Liver (tissue), 9 donors: ENCODE data around the gene SMCO4. TPM values are rescaled to one million over a fixed set of nuclear protein-coding genes. Genes with fewer than 3 reads are reported as not detected.

Experiments
- DNase-seq: peaks from one replicate; pipeline ENCODE4 v3.0.0-alpha.2; 2017; ENCODE audit warnings: low spot score
- H3K27ac ChIP-seq, 2 donors: one replicate each; pipeline ENCODE4 v1.7.0; 2013; ENCODE audit warnings: inconsistent platforms in 2 of 2, low read length in 2 of 2, control low read depth in 1 of 2, low read depth in 1 of 2, mild to moderate bottlenecking in 1 of 2
- H3K27me3 ChIP-seq, 4 donors: one replicate each; pipeline versions ENCODE4 v1.6.1 to v1.7.0; 2013; ENCODE audit warnings: low read length in 3 of 4, inconsistent platforms in 1 of 4, mild to moderate bottlenecking in 1 of 4, moderate library complexity in 1 of 4; ENCODE audit not compliant: control insufficient read depth in 4 of 4, insufficient read depth in 4 of 4
- H3K36me3 ChIP-seq, 4 donors: one replicate each; pipeline versions ENCODE4 v1.6.1 to v1.7.0; 2013; ENCODE audit warnings: low read length in 3 of 4, mild to moderate bottlenecking in 3 of 4, low read depth in 1 of 4, moderate library complexity in 1 of 4; ENCODE audit not compliant: control insufficient read depth in 4 of 4, insufficient read depth in 3 of 4
- H3K4me1 ChIP-seq, 4 donors: one replicate each; pipeline versions ENCODE4 v1.6.1 to v1.7.0; 2013; ENCODE audit warnings: low read length in 3 of 4, mild to moderate bottlenecking in 3 of 4, moderate library complexity in 1 of 4; ENCODE audit not compliant: control insufficient read depth in 4 of 4, insufficient read depth in 4 of 4
- H3K4me3 ChIP-seq, 3 donors: one replicate each; pipeline versions ENCODE4 v1.6.1 to v1.7.0; 2013; ENCODE audit warnings: low read length in 3 of 3, control low read depth in 1 of 3, low read depth in 1 of 3, mild to moderate bottlenecking in 1 of 3
- H3K9ac ChIP-seq, 2 donors: one replicate each; pipeline ENCODE4 v1.7.0; 2013; ENCODE audit warnings: low read length in 2 of 2, mild to moderate bottlenecking in 2 of 2, moderate library complexity in 2 of 2, control low read depth in 1 of 2, low read depth in 1 of 2
- H3K9me3 ChIP-seq, 4 donors: one replicate each; pipeline versions ENCODE4 v1.6.1 to v1.7.0; 2013; ENCODE audit warnings: low read length in 3 of 4; ENCODE audit not compliant: control insufficient read depth in 4 of 4
- ATF3 ChIP-seq: IDR thresholded peaks from 2 replicates; pipeline ENCODE4 v1.6.1; 2016; ENCODE audit warnings: antibody characterized with exemption
- EGR1 ChIP-seq, 2 donors: IDR thresholded peaks; 2 replicates each; pipeline ENCODE4 v1.6.1; 2016 to 2018; ENCODE audit warnings: antibody characterized with exemption in 2 of 2, low read depth in 2 of 2
- FOXA1 ChIP-seq: IDR thresholded peaks from 2 replicates; pipeline ENCODE4 v1.6.1; 2016; ENCODE audit warnings: antibody characterized with exemption
- GABPA ChIP-seq, 2 donors: IDR thresholded peaks in 1 of 2; conservative IDR thresholded peaks in 1 of 2; 2 replicates each; pipeline ENCODE4 v1.6.1; 2016; ENCODE audit warnings: antibody characterized with exemption in 2 of 2, mild to moderate bottlenecking in 1 of 2, moderate library complexity in 1 of 2
- HNF4A ChIP-seq, 2 donors: conservative IDR thresholded peaks; 2 replicates each; pipeline ENCODE4 v1.6.1; 2016; ENCODE audit warnings: antibody characterized with exemption in 2 of 2, mild to moderate bottlenecking in 2 of 2
- JUND ChIP-seq, 2 donors: IDR thresholded peaks; 2 replicates each; pipeline ENCODE4 v1.6.1; 2016; ENCODE audit warnings: antibody characterized with exemption in 2 of 2
- MAX ChIP-seq: IDR thresholded peaks from 2 replicates; pipeline ENCODE4 v1.6.1; 2016; ENCODE audit warnings: antibody characterized with exemption
- NR2F2 ChIP-seq: IDR thresholded peaks from 2 replicates; pipeline ENCODE4 v1.6.1; 2016; ENCODE audit warnings: antibody characterized with exemption
- RAD21 ChIP-seq, 2 donors: IDR thresholded peaks; 2 replicates each; pipeline ENCODE4 v1.6.1; 2016; ENCODE audit warnings: antibody characterized with exemption in 2 of 2, mild to moderate bottlenecking in 2 of 2
- RXRA ChIP-seq, 2 donors: IDR thresholded peaks; 2 replicates each; pipeline ENCODE4 v1.6.1; 2017 to 2018; ENCODE audit warnings: antibody characterized with exemption in 2 of 2, mild to moderate bottlenecking in 1 of 2
- SP1 ChIP-seq: IDR thresholded peaks from 2 replicates; pipeline ENCODE4 v1.6.1; 2018; ENCODE audit warnings: antibody characterized with exemption, mild to moderate bottlenecking
- TAF1 ChIP-seq: conservative IDR thresholded peaks from 2 replicates; pipeline ENCODE4 v1.6.1; 2016; ENCODE audit warnings: antibody characterized with exemption, mild to moderate bottlenecking
- YY1 ChIP-seq: IDR thresholded peaks from 2 replicates; pipeline ENCODE4 v1.6.1; 2016; ENCODE audit warnings: antibody characterized with exemption, mild to moderate bottlenecking
- ZBTB33 ChIP-seq: IDR thresholded peaks from 2 replicates; pipeline ENCODE4 v1.6.1; 2016; ENCODE audit warnings: antibody characterized with exemption
- WGBS: extraction: QIAGEN DNeasy Blood & Tissue Kit; methylation state at CpG from one replicate; pipeline ENCODE4 v1.1.7; 2013; 5-methylcytosine and 5-hydroxymethylcytosine counted together
- polyA plus RNA-seq, 2 donors: library from polyadenylated mRNA; stranded (reverse) in 1 of 2; unstranded in 1 of 2; fragments of 200-250 nt in 1 of 2; fragments of >200 nt in 1 of 2; fragmentation: Nextera tagmentation in 1 of 2; extraction: Ambion mirVana in 1 of 2; gene quantifications; one replicate each; pipeline versions ENCODE4 v1.2.1 to v1.2.3, GENCODE V29; 2013 to 2015
- total RNA-seq, 2 donors: library from RNA; depleted of rRNA; stranded (reverse); fragments of >200 nt; gene quantifications; one replicate each; pipeline ENCODE4 v1.2.3, GENCODE V29; 2014
- donor health status: healthy.
- donor health status: healthy.
- donor health status: healthy.
- donor health status: healthy.
- donor health status: healthy.

The SMCO4 gene
- total and polyA plus RNA-seq, 4 donors, result 21.2 to 98.8 (median 47.9) TPM

GRCh38 chr11:93532806-93533205 lies 10.4 kb downstream of the SMCO4 start:
- WGBS, result 92% methylated on average over 5 of the region's 5 CpGs

GRCh38 chr11:93532281-93532789 lies 10.9 kb downstream of the SMCO4 start:
- H3K4me1 ChIP-seq, result peaks cover 14 to 86% (median 55%) of the 10 kb centered on the region in 4 donors
- H3K36me3 ChIP-seq, result no peaks in the 10 kb centered on the region
- no peak overlapping the region for H3K9ac ChIP-seq
- H3K9me3 ChIP-seq, result no peaks in the 10 kb centered on the region
- H3K27ac ChIP-seq, result peak overlapping the region; percentile 21 to 30
- DNase-seq, result no peak
- H3K4me3 ChIP-seq, result no peak overlapping the region
- TF ChIP-seq YY1 (no peak), RXRA (IDR thresholded peaks at IDR 0.05) (no peak), FOXA1 (no peak), ATF3 (no peak), JUND (IDR thresholded peaks at IDR 0.05) (no peak), TAF1 (no peak), EGR1 (IDR thresholded peaks at IDR 0.05; ENCODE audit: low read depth in 2 of 2) (no peak), MAX (no peak), NR2F2 (no peak), ZBTB33 (no peak), HNF4A (conservative IDR thresholded peaks at IDR 0.05) (no peak)
- WGBS, result 88% methylated on average over 3 of the region's 3 CpGs
- no peaks in the 10 kb centered on the region for H3K27me3 ChIP-seq

More at GRCh38 chr11:93532806-93533205, 10.4 kb downstream of the SMCO4 start:
- H3K9me3 ChIP-seq, result no peaks in the 10 kb centered on the region
- peaks cover 14 to 91% (median 52%) of the 10 kb centered on the region in 4 donors for H3K4me1 ChIP-seq
- DNase-seq, result no peak
- no peak overlapping the region for H3K9ac ChIP-seq
- peak overlapping the region; percentile 21 to 30 for H3K27ac ChIP-seq
- TF ChIP-seq TAF1, result no peak
- TF ChIP-seq GABPA (IDR thresholded peaks at IDR 0.05 in 1 of 2, conservative IDR thresholded peaks at IDR 0.05 in 1 of 2), result no peak
- no peak for TF ChIP-seq SP1
- TF ChIP-seq FOXA1, result no peak
- TF ChIP-seq JUND (IDR thresholded peaks at IDR 0.05), result no peak
- TF ChIP-seq YY1, result no peak
- no peak for TF ChIP-seq ZBTB33
- TF ChIP-seq RAD21 (IDR thresholded peaks at IDR 0.05), result no peak
- TF ChIP-seq RXRA (IDR thresholded peaks at IDR 0.05), result no peak
- no peak for TF ChIP-seq NR2F2
- no peak overlapping the region for H3K4me3 ChIP-seq
- H3K27me3 ChIP-seq, result no peaks in the 10 kb centered on the region
- no peaks in the 10 kb centered on the region for H3K36me3 ChIP-seq

GRCh38 chr11:93530468-93530826 lies 12.7 kb downstream of the SMCO4 start:
- Histone ChIP-seq H3K4me3 (no peak overlapping the region), H3K9ac (no peak overlapping the region), H3K27me3 (no peaks in the 10 kb centered on the region), H3K9me3 (no peaks in the 10 kb centered on the region), H3K36me3 (no peaks in the 10 kb centered on the region), H3K4me1 (peaks cover 16 to 87% (median 59%) of the 10 kb centered on the region in 4 donors), H3K27ac (peak overlapping the region; percentile 83 to 87)
- DNase-seq, result no peak
- TF ChIP-seq TAF1 (no peak), HNF4A (conservative IDR thresholded peaks at IDR 0.05) (peak in 1 of 2 donors; percentile 7)
- 31% methylated on average over 1 of the region's 1 CpG for WGBS
